ENCODE data around the gene WDR18. TPM values are rescaled to one million over a fixed set of nuclear protein-coding genes. Genes with fewer than 3 reads are reported as not detected.

The WDR18 gene
- total RNA-seq, 1 experiment from 2014 or later = 44.0 TPM

DNA sequence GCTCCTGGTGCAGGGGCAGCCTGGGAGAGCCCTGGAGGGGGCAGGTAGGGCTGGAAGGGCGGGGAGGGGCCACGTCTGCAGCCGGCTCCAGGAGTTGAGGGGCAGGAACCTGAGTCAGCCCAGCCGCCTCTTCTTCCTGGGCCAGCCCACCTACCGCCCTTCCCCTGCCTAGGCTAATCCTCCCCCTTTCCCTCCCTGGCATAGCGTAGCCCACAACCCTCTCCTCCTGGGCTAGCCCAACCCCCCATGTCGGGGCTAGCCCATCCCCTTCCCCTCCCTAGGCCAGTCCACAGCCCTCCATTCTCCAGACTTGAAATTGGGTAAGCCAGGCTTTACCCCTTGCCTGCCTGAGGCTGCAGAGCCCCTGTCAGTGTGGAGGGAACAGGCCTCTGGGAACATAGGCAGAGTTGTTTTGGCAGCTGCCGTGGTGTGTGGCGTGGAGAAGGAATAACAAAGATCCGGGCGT lies 20.6 kb upstream of the WDR18 start:
- TF ChIP-seq TCF7L2 (IDR thresholded peaks at IDR 0.05; ENCODE audit: low read depth, low read length) = no peak
- no peak for TF ChIP-seq POLR2AphosphoS5 (IDR thresholded peaks at IDR 0.05; ENCODE audit: low read depth, low read length)
- no peak for TF ChIP-seq SIN3A (IDR thresholded peaks at IDR 0.05; ENCODE audit: borderline replicate concordance, insufficient read depth, low read depth, low read length)
- TF ChIP-seq REST (IDR thresholded peaks at IDR 0.05; ENCODE audit: insufficient read depth in 1 of 2, low read depth in 2 of 2, low read length in 1 of 2) = no peak
- no peak for TF ChIP-seq CTCF (IDR thresholded peaks at IDR 0.05)
- BruUV-seq (replicated peaks) = no TSS peak
- no peak overlapping the region for H3K27ac ChIP-seq (ENCODE audit: low read length)
- no peak overlapping the region for H3K4me3 ChIP-seq (ENCODE audit: low read depth in 2 of 2, low read length in 2 of 2)
- H3K4me1 ChIP-seq (ENCODE audit: control insufficient read depth, insufficient read depth, low read length) = peaks cover 5% of the 10 kb centered on the region; the same call in 1 of the 2 replicates
- DNase-seq (ENCODE audit: low read depth, low spot score) = no peak
- intact Hi-C loops (cut with micrococcal nuclease; ENCODE audit: unreplicated experiment) = no loop called here
- H3K36me3 ChIP-seq (ENCODE audit: control insufficient read depth, insufficient read depth, low read length) = no peaks in the 10 kb centered on the region
- no peaks in the 10 kb centered on the region for H3K9me3 ChIP-seq (ENCODE audit: control insufficient read depth, insufficient read depth, low read depth, low read length)
- no peaks in the 10 kb centered on the region for H3K27me3 ChIP-seq (ENCODE audit: control insufficient read depth, insufficient read depth, low read length)
- ChIA-PET POLR2A (no interaction called here), CTCF (no interaction called here)
- in situ Hi-C loops (cut with HindIII; ENCODE audit: low pct_unique_long_range_greater_than_20kb, low sequenced_read_pairs) = no loop called here
- no peak for ATAC-seq

- Histone ChIP-seq H3K27ac (ENCODE audit: low read length) (no peak overlapping the region), H3K4me1 (ENCODE audit: control insufficient read depth, insufficient read depth, low read length) (peaks cover 2% of the 10 kb centered on the region; the same call in 1 of the 2 replicates), H3K36me3 (ENCODE audit: control insufficient read depth, insufficient read depth, low read length) (no peaks in the 10 kb centered on the region), H3K27me3 (ENCODE audit: control insufficient read depth, insufficient read depth, low read length) (no peaks in the 10 kb centered on the region), H3K9me3 (ENCODE audit: control insufficient read depth, insufficient read depth, low read depth, low read length) (no peaks in the 10 kb centered on the region), H3K4me3 (ENCODE audit: low read depth in 2 of 2, low read length in 2 of 2) (no peak overlapping the region)
- BruUV-seq (replicated peaks) = no TSS peak
- TF ChIP-seq SIN3A (IDR thresholded peaks at IDR 0.05; ENCODE audit: borderline replicate concordance, insufficient read depth, low read depth, low read length) (no peak), REST (IDR thresholded peaks at IDR 0.05; ENCODE audit: insufficient read depth in 1 of 2, low read depth in 2 of 2, low read length in 1 of 2) (no peak), TCF7L2 (IDR thresholded peaks at IDR 0.05; ENCODE audit: low read depth, low read length) (no peak), POLR2AphosphoS5 (IDR thresholded peaks at IDR 0.05; ENCODE audit: low read depth, low read length) (no peak), CTCF (IDR thresholded peaks at IDR 0.05) (no peak)
- in situ Hi-C loops (cut with HindIII; ENCODE audit: low pct_unique_long_range_greater_than_20kb, low sequenced_read_pairs) = no loop called here
- intact Hi-C loops (cut with micrococcal nuclease; ENCODE audit: unreplicated experiment) = no loop called here
- DNase-seq (ENCODE audit: low read depth, low spot score) (no peak), ATAC-seq (no peak)
- ChIA-PET CTCF (no interaction called here), POLR2A (no interaction called here)
These were observed 20.0 kb upstream of the WDR18 start for GRCh38 chr19:964116-964520.
